ENCODE data around the gene CDH8.

DNA sequence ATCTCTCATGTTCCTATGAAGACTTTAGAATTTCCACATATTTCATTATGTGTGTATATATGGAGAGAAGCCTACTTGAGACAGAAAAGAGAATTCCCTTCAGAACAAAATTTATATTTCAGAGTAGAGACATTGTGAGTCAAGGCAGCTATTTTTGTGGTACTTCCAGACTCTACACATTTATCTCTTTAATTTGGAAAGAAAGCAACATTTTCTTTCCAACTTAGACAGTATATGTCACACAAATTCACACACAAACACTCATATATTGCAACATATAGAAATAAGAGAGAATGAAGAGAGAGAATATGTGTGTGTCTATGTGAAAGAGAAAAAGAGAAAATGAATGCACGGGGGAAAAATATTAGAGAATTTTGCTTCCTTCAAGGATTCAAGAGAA is 158.8 kb downstream of the CDH8 start:
- TF ChIP-seq, protein P1, sequence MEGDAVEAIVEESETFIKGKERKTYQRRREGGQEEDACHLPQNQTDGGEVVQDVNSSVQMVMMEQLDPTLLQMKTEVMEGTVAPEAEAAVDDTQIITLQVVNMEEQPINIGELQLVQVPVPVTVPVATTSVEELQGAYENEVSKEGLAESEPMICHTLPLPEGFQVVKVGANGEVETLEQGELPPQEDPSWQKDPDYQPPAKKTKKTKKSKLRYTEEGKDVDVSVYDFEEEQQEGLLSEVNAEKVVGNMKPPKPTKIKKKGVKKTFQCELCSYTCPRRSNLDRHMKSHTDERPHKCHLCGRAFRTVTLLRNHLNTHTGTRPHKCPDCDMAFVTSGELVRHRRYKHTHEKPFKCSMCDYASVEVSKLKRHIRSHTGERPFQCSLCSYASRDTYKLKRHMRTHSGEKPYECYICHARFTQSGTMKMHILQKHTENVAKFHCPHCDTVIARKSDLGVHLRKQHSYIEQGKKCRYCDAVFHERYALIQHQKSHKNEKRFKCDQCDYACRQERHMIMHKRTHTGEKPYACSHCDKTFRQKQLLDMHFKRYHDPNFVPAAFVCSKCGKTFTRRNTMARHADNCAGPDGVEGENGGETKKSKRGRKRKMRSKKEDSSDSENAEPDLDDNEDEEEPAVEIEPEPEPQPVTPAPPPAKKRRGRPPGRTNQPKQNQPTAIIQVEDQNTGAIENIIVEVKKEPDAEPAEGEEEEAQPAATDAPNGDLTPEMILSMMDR (IDR thresholded peaks at IDR 0.05; ENCODE audit: borderline replicate concordance, extremely low read depth, low read length, poor library complexity, severe bottlenecking): no peak
- no peak for TF ChIP-seq EZH2 (IDR thresholded peaks at IDR 0.05; ENCODE audit: borderline replicate concordance, low read depth, low read length, severe bottlenecking)

Measured in DND-41 (cell line).